CD4-positive, alpha-beta T cell treated with Interleukin-21 for 1 hour (primary cell): ENCODE measurements around the gene OR51I1.

Experiments
- DNase-seq: peaks from one replicate; pipeline ENCODE4 v3.0.0-alpha.2; 2020

Gene OR51I1

GRCh38 chr11:5441414-5441813, at the start of gene OR51I1:
OR51I1 (minus strand) TSS chr11:5441514; CDS start chr11:5441514, 0 bp downstream.
- no peak for DNase-seq

GRCh38 chr11:5489576-5490357, 48.5 kb upstream of the OR51I1 start:
- DNase-seq: no peak

- DNase-seq: no peak
These were observed 47.6 kb upstream of the OR51I1 start for GRCh38 chr11:5488798-5489399.

GRCh38 chr11:5488385-5488784, 47.1 kb upstream of the OR51I1 start, which contains the start of gene OR52D1:
OR52D1 (plus strand) TSS chr11:5488685; CDS start chr11:5488707, 22 bp downstream.
- DNase-seq: no peak

GRCh38 chr11:5486421-5486820, 45.1 kb upstream of the OR51I1 start:
- DNase-seq: no peak

- DNase-seq: no peak
These were observed 44.7 kb upstream of the OR51I1 start for GRCh38 chr11:5486003-5486402.

- peak; percentile 47 for DNase-seq
These were observed 35.0 kb upstream of the OR51I1 start for GRCh38 chr11:5476186-5476819.

GRCh38 chr11:5473921-5474320, 32.6 kb upstream of the OR51I1 start:
- no peak for DNase-seq

- DNase-seq: no peak
These were observed 26.2 kb upstream of the OR51I1 start for GRCh38 chr11:5467527-5467926.

GRCh38 chr11:5460983-5461621, 19.8 kb upstream of the OR51I1 start:
- no peak for DNase-seq

GRCh38 chr11:5449432-5449831, 8.1 kb upstream of the OR51I1 start:
- no peak for DNase-seq

GRCh38 chr11:5449023-5449422, 7.7 kb upstream of the OR51I1 start, which contains the start of gene OR51I2:
OR51I2 (plus strand) TSS chr11:5449323; CDS start chr11:5453489, 4,166 bp downstream.
- no peak for DNase-seq

GRCh38 chr11:5443835-5444393, 2.6 kb upstream of the OR51I1 start:
- DNase-seq: no peak

GRCh38 chr11:5423131-5423530, 18.2 kb downstream of the OR51I1 start:
- DNase-seq: no peak

GRCh38 chr11:5421811-5422210, 19.5 kb downstream of the OR51I1 start, which contains the start of gene OR51Q1:
OR51Q1 (plus strand) TSS chr11:5422111; CDS start chr11:5422201, 90 bp downstream.
- DNase-seq: no peak

GRCh38 chr11:5420993-5421392, 20.3 kb downstream of the OR51I1 start:
- no peak for DNase-seq

GRCh38 chr11:5405173-5405572, 36.1 kb downstream of the OR51I1 start:
- DNase-seq: no peak

GRCh38 chr11:5398936-5399335, 42.4 kb downstream of the OR51I1 start:
- DNase-seq: no peak

- no peak for DNase-seq
These were observed 47.2 kb downstream of the OR51I1 start for GRCh38 chr11:5394091-5394490.
